GM23248 (cell line): ENCODE measurements around the gene FRAT1.

Experiments
- EZH2 ChIP-seq: fragments of 200-600 bp; sonication (generic); IDR thresholded peaks from 2 replicates; pipeline ENCODE4 v1.6.1; 2018; ENCODE audit warnings: antibody characterized with exemption, mild to moderate bottlenecking; ENCODE audit not compliant: insufficient read depth, poor library complexity, severe bottlenecking
- EZH2phosphoT487 ChIP-seq: fragments of 200-600 bp; sonication (generic); IDR thresholded peaks from 2 replicates; pipeline ENCODE4 v1.6.1; 2018; ENCODE audit warnings: antibody characterized with exemption, moderate library complexity, mild to moderate bottlenecking, low read depth; ENCODE audit not compliant: insufficient read depth

GRCh38 chr10:97312897-97313296 lies 6.2 kb upstream of the FRAT1 start:
- no peak for TF ChIP-seq EZH2phosphoT487
- TF ChIP-seq EZH2: no peak
